LNCAP (cell line): ENCODE data around the gene CLIC3.

Source experiments
- CTCF ChIP-seq: fragments of 450-650 bp; IDR thresholded peaks from 2 replicates; pipeline ENCODE4 v1.5.1; 2017; ENCODE audit warnings: mild to moderate bottlenecking

CLIC3 gene

GRCh38 chr9:137040568-137040967 lies 44.2 kb upstream of the CLIC3 start:
- no peak for TF ChIP-seq CTCF

GRCh38 chr9:137039611-137040366 lies 43.4 kb upstream of the CLIC3 start:
- TF ChIP-seq CTCF = no peak

DNA sequence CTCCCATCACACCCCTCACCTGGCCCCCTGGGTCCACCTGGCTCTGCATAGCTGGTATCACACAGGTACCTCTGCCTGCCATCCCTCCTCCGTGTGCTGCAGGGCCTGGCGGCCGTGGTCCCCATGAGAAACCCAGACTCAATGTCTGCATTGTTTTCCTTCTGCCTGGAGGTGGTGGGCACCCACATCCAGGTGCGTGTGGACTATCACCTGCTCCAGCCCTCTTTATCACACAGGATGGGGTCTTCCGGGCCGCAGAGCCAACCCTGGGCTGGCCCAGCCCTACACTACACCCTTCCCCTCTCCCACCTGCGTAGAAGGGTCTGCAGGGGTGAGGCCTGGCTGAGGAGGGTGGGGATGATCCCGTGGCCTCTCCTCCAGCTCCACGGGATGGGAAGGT lies 42.5 kb upstream of the CLIC3 start:
- TF ChIP-seq CTCF = no peak

- no peak for TF ChIP-seq CTCF
These were observed 41.1 kb upstream of the CLIC3 start for GRCh38 chr9:137037483-137037882.

- TF ChIP-seq CTCF = no peak
These were observed 40.7 kb upstream of the CLIC3 start for GRCh38 chr9:137037035-137037434.

- TF ChIP-seq CTCF = no peak
These were observed 39.6 kb upstream of the CLIC3 start for GRCh38 chr9:137035937-137036336.

DNA sequence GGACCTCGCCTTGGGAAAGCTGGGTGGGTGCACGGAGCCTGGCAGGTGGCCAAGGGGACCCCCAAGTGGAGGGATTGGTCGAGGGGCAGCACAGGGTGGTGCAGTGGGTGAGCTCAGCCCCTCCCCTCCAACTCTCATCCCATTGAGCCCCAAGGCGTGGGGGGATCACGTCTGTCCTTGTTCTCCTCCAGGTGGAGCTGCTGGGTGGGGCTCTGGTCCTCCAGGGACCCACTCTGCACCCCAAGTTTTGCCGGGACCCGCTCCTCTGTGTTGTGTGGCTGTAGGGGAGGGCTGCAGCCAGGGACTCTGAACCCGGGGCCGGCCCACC lies 39.1 kb upstream of the CLIC3 start:
- peak; percentile 52 for TF ChIP-seq CTCF
